Thoracic aorta (tissue), 2 donors: Measurements from ENCODE around the gene CMTM1. TPM values are rescaled to one million over a fixed set of nuclear protein-coding genes. Genes with fewer than 3 reads are reported as not detected.

Experiments
- ATAC-seq: fragments of 150-250 bp; one replicate; pipeline ENCODE4 v1.8.0; 2017; ENCODE audit warnings: low read depth; ENCODE audit not compliant: insufficient number of reproducible peaks, low FRiP score
- DNase-seq: peaks from one replicate; pipeline ENCODE4 v3.0.0-alpha.2; 2020; ENCODE audit warnings: low spot score
- H3K27ac ChIP-seq, 2 donors: fragments of 200-600 bp; sonication (generic); 1 replicate in 1 of 2; 2 replicates in 1 of 2; pipeline ENCODE4 v1.5.1; 2016; ENCODE audit warnings: mild to moderate bottlenecking in 2 of 2, moderate library complexity in 2 of 2
- H3K27me3 ChIP-seq: fragments of 200-600 bp; sonication (generic); replicated peaks from 2 replicates; pipeline ENCODE4 v1.6.0; 2016; ENCODE audit warnings: mild to moderate bottlenecking; ENCODE audit not compliant: insufficient read depth
- H3K36me3 ChIP-seq: fragments of 200-600 bp; sonication (generic); one replicate; pipeline ENCODE4 v1.5.1; 2016
- H3K4me1 ChIP-seq, 2 donors: fragments of 200-600 bp; sonication (generic); 1 replicate in 1 of 2; 2 replicates in 1 of 2; pipeline versions ENCODE4 v1.5.1 to v1.6.0; 2016; ENCODE audit warnings: low read depth in 2 of 2, mild to moderate bottlenecking in 1 of 2; ENCODE audit not compliant: control insufficient read depth in 1 of 2
- H3K4me3 ChIP-seq: fragments of 200-600 bp; sonication (generic); 2 replicates; pipeline ENCODE4 v1.5.1; 2016; ENCODE audit warnings: mild to moderate bottlenecking
- H3K9me3 ChIP-seq: fragments of 200-600 bp; sonication (generic); 2 replicates; pipeline ENCODE4 v1.5.1; 2016
- CTCF ChIP-seq: fragments of 200-600 bp; sonication (generic); IDR thresholded peaks from one replicate; pipeline ENCODE4 v1.5.1; 2019; ENCODE audit warnings: antibody characterized with exemption
- total RNA-seq, 2 donors: library from RNA; depleted of rRNA; stranded (reverse); fragments of >200 nt; gene quantifications; one replicate each; pipeline versions ENCODE4 v1.1.0 to v1.2.3, GENCODE V29; 2016

Gene CMTM1
- total RNA-seq, 2 donors from 2014 or later = 0.81 to 7.5 TPM

- Histone ChIP-seq H3K36me3 (no peaks in the 10 kb centered on the region), H3K9me3 (no peaks in the 10 kb centered on the region), H3K27me3 (no peaks in the 10 kb centered on the region), H3K27ac (peak overlapping the region; percentile 51 to 76), H3K4me3 (no peak overlapping the region), H3K4me1 (peaks cover 44 to 80% of the 10 kb centered on the region in 2 donors)
- no peak for DNase-seq
- no peak for ATAC-seq
- no peak for TF ChIP-seq CTCF
Observed at GRCh38 chr16:66519482-66520373, 46.5 kb upstream of the CMTM1 start.

- Histone ChIP-seq H3K27ac (peak overlapping the region; percentile 51 to 76), H3K4me1 (peaks cover 40 to 71% of the 10 kb centered on the region in 2 donors), H3K4me3 (no peak overlapping the region), H3K9me3 (no peaks in the 10 kb centered on the region), H3K27me3 (no peaks in the 10 kb centered on the region), H3K36me3 (peaks cover 2% of the 10 kb centered on the region)
- no peak for ATAC-seq
- no peak for TF ChIP-seq CTCF
- no peak for DNase-seq
Observed at GRCh38 chr16:66520406-66521170, 45.7 kb upstream of the CMTM1 start.

GRCh38 chr16:66521252-66521713 is 45.0 kb upstream of the CMTM1 start:
- peaks cover 7% of the 10 kb centered on the region for H3K36me3 ChIP-seq
- no peak for DNase-seq
- H3K27ac ChIP-seq = peak overlapping the region; percentile 51 to 76

GRCh38 chr16:66521951-66522771 is 44.1 kb upstream of the CMTM1 start:
- ATAC-seq = no peak
- Histone ChIP-seq H3K4me3 (no peak overlapping the region), H3K36me3 (peaks cover 11% of the 10 kb centered on the region), H3K4me1 (peaks cover 29 to 57% of the 10 kb centered on the region in 2 donors), H3K9me3 (no peaks in the 10 kb centered on the region), H3K27ac (peak overlapping the region; percentile 51 to 76), H3K27me3 (no peaks in the 10 kb centered on the region)
- no peak for TF ChIP-seq CTCF
- no peak for DNase-seq

More at GRCh38 chr16:66521252-66521713, 45.0 kb upstream of the CMTM1 start:
- Histone ChIP-seq H3K27me3 (no peaks in the 10 kb centered on the region), H3K4me3 (no peak overlapping the region), H3K4me1 (peaks cover 33 to 64% of the 10 kb centered on the region in 2 donors), H3K9me3 (no peaks in the 10 kb centered on the region)
- no peak for ATAC-seq
- no peak for TF ChIP-seq CTCF
